GM23248 (cell line): ENCODE results near the gene QRFP. TPM values are rescaled to one million over a fixed set of nuclear protein-coding genes. Genes with fewer than 3 reads are reported as not detected.

Experiments used
- DNase-seq: peaks from one replicate; pipeline ENCODE4 v3.0.0-alpha.2; 2015
- H2AFZ ChIP-seq: fragments of 200-600 bp; sonication (generic); 2 replicates; pipeline ENCODE4 v1.6.1; 2016; ENCODE audit warnings: antibody characterized with exemption
- H3F3A ChIP-seq: fragments of 200-600 bp; sonication (generic); 2 replicates; pipeline ENCODE4 v1.6.1; 2016; ENCODE audit warnings: mild to moderate bottlenecking, antibody characterized with exemption, mixed run types; ENCODE audit not compliant: insufficient read depth
- H3K27ac ChIP-seq: fragments of 200-600 bp; sonication (generic); 2 replicates; pipeline ENCODE4 v1.5.1; 2016; ENCODE audit warnings: mild to moderate bottlenecking
- H3K27me3 ChIP-seq: fragments of 200-600 bp; sonication (generic); replicated peaks from 2 replicates; pipeline ENCODE4 v1.6.1; 2016; ENCODE audit warnings: mild to moderate bottlenecking; ENCODE audit not compliant: insufficient read depth
- H3K36me3 ChIP-seq: fragments of 200-600 bp; sonication (generic); 2 replicates; pipeline ENCODE4 v1.6.1; 2016; ENCODE audit warnings: low read depth, mild to moderate bottlenecking
- H3K4me1 ChIP-seq: fragments of 200-600 bp; sonication (generic); 2 replicates; pipeline ENCODE4 v1.6.1; 2016; ENCODE audit warnings: mild to moderate bottlenecking; ENCODE audit not compliant: insufficient read depth
- H3K4me2 ChIP-seq: fragments of 200-600 bp; sonication (generic); one replicate; pipeline ENCODE4 v1.6.1; 2016; ENCODE audit warnings: mild to moderate bottlenecking; ENCODE audit not compliant: unreplicated experiment
- H3K4me3 ChIP-seq: fragments of 200-600 bp; sonication (generic); 2 replicates; pipeline ENCODE4 v1.5.1; 2016; ENCODE audit warnings: mild to moderate bottlenecking
- H3K79me2 ChIP-seq: fragments of 200-600 bp; sonication (generic); 2 replicates; pipeline ENCODE4 v1.6.1; 2016; ENCODE audit warnings: mild to moderate bottlenecking; ENCODE audit not compliant: insufficient read depth
- H3K9ac ChIP-seq: fragments of 200-600 bp; sonication (generic); 2 replicates; pipeline ENCODE4 v1.6.1; 2016; ENCODE audit warnings: mild to moderate bottlenecking
- H3K9me2 ChIP-seq: fragments of 200-600 bp; sonication (generic); 2 replicates; pipeline ENCODE4 v1.6.1; 2016; ENCODE audit warnings: mixed run types, mild to moderate bottlenecking, moderate library complexity; ENCODE audit not compliant: insufficient read depth
- H3K9me3 ChIP-seq: fragments of 200-600 bp; sonication (generic); one replicate; pipeline ENCODE4 v1.6.1; 2017; ENCODE audit warnings: low read depth
- H4K20me1 ChIP-seq: fragments of 200-600 bp; sonication (generic); 2 replicates; pipeline ENCODE4 v1.6.0; 2016; ENCODE audit not compliant: insufficient read depth
- EZH2 ChIP-seq: fragments of 200-600 bp; sonication (generic); IDR thresholded peaks from 2 replicates; pipeline ENCODE4 v1.6.1; 2018; ENCODE audit warnings: antibody characterized with exemption, mild to moderate bottlenecking; ENCODE audit not compliant: insufficient read depth, poor library complexity, severe bottlenecking
- EZH2phosphoT487 ChIP-seq: fragments of 200-600 bp; sonication (generic); IDR thresholded peaks from 2 replicates; pipeline ENCODE4 v1.6.1; 2018; ENCODE audit warnings: antibody characterized with exemption, moderate library complexity, mild to moderate bottlenecking, low read depth; ENCODE audit not compliant: insufficient read depth
- WGBS, 2 experiments: methylation state at CpG; one replicate each; pipeline ENCODE4 v1.1.6; 2015 to 2017; ENCODE audit warnings: low lambda C conversion rate in 2 of 2, low coverage in 1 of 2; ENCODE audit errors: missing lambda C conversion rate in 2 of 2; 5-methylcytosine and 5-hydroxymethylcytosine counted together
- in situ Hi-C: fragments of 300-500 bp; cut with MboI; formaldehyde crosslinking; loops from 2 replicates; pipeline ENCODE4 v1.15.0; 2020
- polyA plus RNA-seq: library from polyadenylated mRNA; unstranded; fragments of >200 nt; fragmentation: Nextera tagmentation; extraction: Ambion mirVana; gene quantifications from 2 replicates; pipeline ENCODE4 v1.2.1, GENCODE V29; 2016
- total RNA-seq: library from RNA; depleted of rRNA; stranded (reverse); fragments of >200 nt; shearing (Covaris generic); gene quantifications from 2 replicates; pipeline ENCODE4 v1.2.3, GENCODE V29; 2014; rRNA removed

The QRFP gene
- total and polyA plus RNA-seq, 2 experiments from 2014 or later = 0.18 TPM; not detected in 1

- peak overlapping the region; percentile 96 for H3K27ac ChIP-seq
- H3K79me2 ChIP-seq = peaks cover 74% of the 10 kb centered on the region
- DNase-seq = no peak
- peak overlapping the region; percentile 84 for H3K4me2 ChIP-seq
- TF ChIP-seq EZH2 = no peak
- no peak for TF ChIP-seq EZH2phosphoT487
- no peaks in the 10 kb centered on the region for H3K9me3 ChIP-seq
- H3K9ac ChIP-seq = 0 out of 2 replicates have a peak overlapping the region, but pooled peaks have one; percentile 14
- peaks cover 63% of the 10 kb centered on the region for H3F3A ChIP-seq
- H3K4me3 ChIP-seq = no peak overlapping the region
- in situ Hi-C loops = no loop called here
- no peak overlapping the region for H2AFZ ChIP-seq
- no peaks in the 10 kb centered on the region for H3K36me3 ChIP-seq
- peaks cover 77% of the 10 kb centered on the region for H3K4me1 ChIP-seq
- no peaks in the 10 kb centered on the region for H3K9me2 ChIP-seq
- H3K27me3 ChIP-seq = no peaks in the 10 kb centered on the region
- WGBS, 2 experiments = 22 to 31% methylated on average over 4 of the region's 4 CpGs
- peaks cover 4% of the 10 kb centered on the region; the same call in 1 of the 2 replicates for H4K20me1 ChIP-seq
These were observed 52.6 kb downstream of the QRFP start for GRCh38 chr9:130844044-130844451.

DNA sequence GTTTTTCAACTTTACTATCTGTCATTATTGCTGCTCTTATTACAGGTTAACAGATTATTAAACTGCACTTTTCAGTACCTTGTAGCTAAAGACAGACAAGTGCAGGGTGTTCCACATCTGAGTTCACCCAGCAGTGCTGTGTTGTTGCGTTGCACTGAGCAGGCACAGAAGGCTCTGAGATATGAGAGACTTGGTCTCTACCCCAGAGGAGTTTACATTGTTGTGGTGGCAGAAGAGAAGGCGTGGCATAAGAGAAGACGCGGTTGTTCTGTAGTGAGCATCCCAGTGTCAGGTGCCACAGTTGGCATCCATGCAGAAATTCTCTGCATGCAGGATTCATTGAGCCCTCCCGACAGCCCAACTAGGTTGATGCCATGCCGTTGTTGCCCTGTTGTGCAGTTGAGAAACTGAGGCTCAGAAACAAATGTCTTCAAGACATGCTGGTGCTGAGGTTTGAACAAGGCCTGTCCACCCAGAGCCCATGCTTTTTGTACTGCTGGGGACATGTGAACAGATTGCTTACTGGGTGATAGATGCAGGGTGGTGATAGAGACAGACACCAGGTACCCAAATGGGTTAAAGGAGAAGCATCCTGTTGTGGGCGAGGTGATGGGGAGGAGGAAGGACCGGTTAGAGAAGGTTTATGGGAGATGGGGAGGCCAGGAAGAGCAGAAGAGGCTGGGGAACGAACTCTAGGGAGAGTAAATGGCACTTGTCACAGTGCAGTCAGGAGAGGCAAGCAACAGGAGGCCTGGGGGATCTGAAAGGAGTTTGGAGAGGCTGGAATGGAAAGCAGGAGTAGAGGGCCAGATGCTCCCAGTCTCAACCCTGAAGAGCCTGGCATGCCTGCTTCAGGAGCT is 53.3 kb downstream of the QRFP start:
- DNase-seq = no peak
- no peak overlapping the region for H2AFZ ChIP-seq
- H3K9me2 ChIP-seq = no peaks in the 10 kb centered on the region
- no peaks in the 10 kb centered on the region for H3K36me3 ChIP-seq
- no peak for TF ChIP-seq EZH2
- no peak for TF ChIP-seq EZH2phosphoT487
- H3K4me1 ChIP-seq = peaks cover 77% of the 10 kb centered on the region
- H3F3A ChIP-seq = peaks cover 55% of the 10 kb centered on the region
- peaks cover 75% of the 10 kb centered on the region for H3K79me2 ChIP-seq
- H3K9me3 ChIP-seq = no peaks in the 10 kb centered on the region
- no peak overlapping the region for H3K4me3 ChIP-seq
- peak overlapping the region; percentile 96; the same call in 1 of the 2 replicates for H3K27ac ChIP-seq
- peaks cover 4% of the 10 kb centered on the region for H4K20me1 ChIP-seq
- peak overlapping the region; percentile 84 for H3K4me2 ChIP-seq
- 0 out of 2 replicates have a peak overlapping the region, but pooled peaks have one; percentile 14 for H3K9ac ChIP-seq
- 64 to 70% methylated on average over 9 of the region's 9 CpGs for WGBS, 2 experiments
- no peaks in the 10 kb centered on the region for H3K27me3 ChIP-seq
- in situ Hi-C loops = no loop called here

Other genes starting within 250 kb of the QRFP start
- gene PRDM12, start 232.2 kb downstream of the QRFP start, total RNA-seq = not detected in 2 replicates
- gene PRDM12, start 232.2 kb downstream of the QRFP start, polyA plus RNA-seq = not detected in 2 replicates
- 18.1 and 21.6 TPM in 2 replicates for gene EXOSC2, start 203.0 kb downstream of the QRFP start, total RNA-seq
- 16.1 and 17.2 TPM in 2 replicates for gene EXOSC2, start 203.0 kb downstream of the QRFP start, polyA plus RNA-seq
- 66.1 and 68.2 TPM in 2 replicates for gene ABL1, start 61.6 kb downstream of the QRFP start, total RNA-seq
- 22.0 and 22.9 TPM in 2 replicates for gene ABL1, start 61.6 kb downstream of the QRFP start, polyA plus RNA-seq
- gene FIBCD1, start 42.4 kb upstream of the QRFP start, total RNA-seq = 20.2 and 20.9 TPM in 2 replicates
- 21.4 and 23.7 TPM in 2 replicates for gene FIBCD1, start 42.4 kb upstream of the QRFP start, polyA plus RNA-seq
- gene LAMC3, start 112.4 kb upstream of the QRFP start, total RNA-seq = not detected in 2 replicates
- gene LAMC3, start 112.4 kb upstream of the QRFP start, polyA plus RNA-seq = not detected in 2 replicates
- gene AIF1L, start 199.7 kb upstream of the QRFP start, total RNA-seq = not detected in 2 replicates
- gene AIF1L, start 199.7 kb upstream of the QRFP start, polyA plus RNA-seq = 0.28 TPM in 1 of 2 replicates, not detected in the other
- 13.1 and 22.3 TPM in 2 replicates for gene NUP214, start 228.8 kb upstream of the QRFP start, total RNA-seq
- gene NUP214, start 228.8 kb upstream of the QRFP start, polyA plus RNA-seq = 11.7 and 14.3 TPM in 2 replicates